ENCODE data around the gene UBE2E3.

The UBE2E3 gene

DNA sequence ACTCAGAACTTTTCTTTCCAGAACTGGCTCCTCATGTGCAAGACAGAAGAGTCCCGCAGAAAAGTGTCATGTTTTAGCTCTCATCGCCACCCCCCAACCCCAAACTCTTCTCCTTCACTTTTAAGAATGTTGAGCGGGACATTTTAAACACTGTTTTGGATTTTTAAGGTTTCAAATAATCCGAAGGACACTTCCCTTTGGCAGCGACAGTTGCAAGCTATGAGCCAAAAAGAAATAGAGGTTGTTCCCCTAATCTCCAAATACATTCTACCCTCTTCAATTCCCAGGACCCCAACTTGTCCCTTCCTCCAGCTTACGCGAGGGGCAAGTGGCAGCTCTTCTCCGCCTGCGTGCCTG is 678 bp upstream of the UBE2E3 start:
- no peak for DNase-seq

DNA sequence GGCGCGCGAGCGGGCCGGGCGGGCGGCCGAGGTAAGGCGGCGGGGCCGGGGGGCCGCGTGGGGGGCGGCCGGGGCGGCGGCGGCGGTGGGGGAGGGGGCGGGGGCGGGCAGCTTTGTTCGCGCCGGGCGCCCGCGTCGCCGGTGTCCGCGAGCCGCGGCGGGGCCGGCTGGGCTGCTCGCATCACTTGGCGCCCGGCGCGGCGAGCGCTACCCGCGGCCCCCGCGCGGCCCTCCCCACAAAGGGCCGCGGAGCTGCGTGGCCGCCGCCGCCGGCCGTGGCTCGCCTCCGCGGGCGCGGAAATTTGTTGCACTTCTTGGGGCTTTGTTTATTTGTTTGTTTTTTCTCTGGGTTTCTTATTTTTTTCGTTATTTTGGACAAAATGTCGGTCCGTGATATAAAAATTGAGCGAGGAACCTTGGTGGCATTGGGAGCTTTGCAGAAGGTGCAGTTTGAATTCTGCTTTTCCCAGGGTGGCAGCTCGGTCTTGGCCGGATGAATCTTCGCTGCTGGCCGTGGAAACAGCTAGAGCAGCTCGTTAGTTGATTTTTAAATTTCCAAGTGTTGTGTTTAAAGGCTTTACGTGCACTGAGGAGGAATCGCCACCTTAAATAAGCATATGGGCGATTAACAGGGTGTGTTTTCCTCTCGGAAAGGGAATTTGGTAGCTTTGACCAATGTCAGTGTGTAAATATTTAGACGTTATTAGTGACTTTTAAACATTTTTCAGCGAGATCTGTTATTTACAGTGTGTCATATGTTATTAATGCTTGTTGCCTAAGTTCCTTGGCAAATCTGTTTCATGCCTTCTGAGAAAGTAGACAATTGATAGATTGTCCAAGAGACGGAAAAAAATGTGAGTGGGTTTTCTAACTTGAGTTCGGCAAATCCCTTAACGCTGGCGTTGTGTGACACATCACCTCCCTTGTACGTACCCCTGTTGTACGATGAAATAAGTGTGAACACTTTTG is 822 bp downstream of the UBE2E3 start:
- peak in 1 of 2 experiments; percentile 16 for DNase-seq

DNA sequence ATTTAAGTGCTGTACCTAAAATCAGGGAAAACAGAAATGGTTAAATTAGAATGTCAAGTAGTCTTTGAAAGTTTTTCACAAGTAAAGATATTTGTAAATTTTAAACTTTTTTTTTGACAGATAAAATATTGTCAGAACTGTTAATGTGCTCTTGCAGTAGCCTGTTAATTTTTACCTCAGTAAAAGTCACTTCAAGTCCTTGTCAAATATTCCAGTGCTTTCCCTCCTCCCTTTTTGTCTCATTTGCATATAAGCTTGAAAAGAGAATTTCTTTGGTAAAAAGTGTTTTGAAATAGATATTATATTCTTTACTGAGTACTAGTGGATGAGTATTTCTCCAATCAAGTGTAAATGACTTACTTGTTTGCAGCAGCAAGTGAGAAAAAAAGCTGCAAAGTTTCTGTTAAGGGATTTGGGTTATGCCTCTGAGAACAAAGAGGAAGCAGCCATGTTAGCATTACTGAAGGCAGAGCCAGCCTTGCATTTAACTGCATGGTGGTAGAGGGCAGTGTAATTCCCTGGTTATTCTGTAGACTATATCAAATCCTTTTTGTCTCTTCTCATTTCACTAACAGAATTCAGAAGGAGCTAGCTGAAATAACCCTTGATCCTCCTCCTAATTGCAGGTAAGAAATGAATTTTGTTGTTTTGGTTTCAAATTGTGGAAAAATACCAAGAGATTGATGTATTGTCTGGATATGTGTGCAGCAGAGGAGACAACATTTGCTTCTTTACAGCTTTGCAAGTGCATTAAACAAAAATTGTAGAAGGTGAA is 3.2 kb downstream of the UBE2E3 start:
- peak in 1 of 2 experiments; percentile 61 for DNase-seq

DNA sequence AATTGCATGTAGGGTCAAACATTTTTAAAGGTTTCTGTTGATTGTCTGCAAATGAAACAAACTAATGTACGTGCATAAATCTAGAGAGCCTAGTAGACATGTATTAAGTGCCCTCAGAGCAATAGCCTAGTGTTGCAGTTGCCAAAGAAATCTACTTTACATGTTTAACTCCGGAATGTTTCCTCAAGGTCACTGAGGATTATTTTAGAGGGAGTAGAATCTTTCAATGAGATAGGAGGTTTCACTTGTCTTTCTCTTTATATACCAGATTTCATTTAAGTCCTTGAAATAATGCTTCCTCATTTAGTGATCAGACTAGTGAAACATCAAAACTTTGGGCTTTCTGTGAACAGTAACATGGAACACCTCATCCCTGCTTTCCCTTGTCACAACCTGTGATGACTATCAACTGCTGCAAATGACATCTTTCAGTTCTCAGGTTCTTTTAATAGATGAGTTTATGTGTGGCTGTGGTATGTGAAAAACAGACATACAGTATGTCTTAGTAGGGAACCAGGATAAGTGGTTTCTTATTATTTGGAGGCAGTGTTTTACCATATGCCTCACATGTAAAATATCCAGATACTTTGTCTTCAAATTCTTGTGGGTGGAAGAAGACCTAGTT is 5.5 kb downstream of the UBE2E3 start:
- no peak for DNase-seq

DNA sequence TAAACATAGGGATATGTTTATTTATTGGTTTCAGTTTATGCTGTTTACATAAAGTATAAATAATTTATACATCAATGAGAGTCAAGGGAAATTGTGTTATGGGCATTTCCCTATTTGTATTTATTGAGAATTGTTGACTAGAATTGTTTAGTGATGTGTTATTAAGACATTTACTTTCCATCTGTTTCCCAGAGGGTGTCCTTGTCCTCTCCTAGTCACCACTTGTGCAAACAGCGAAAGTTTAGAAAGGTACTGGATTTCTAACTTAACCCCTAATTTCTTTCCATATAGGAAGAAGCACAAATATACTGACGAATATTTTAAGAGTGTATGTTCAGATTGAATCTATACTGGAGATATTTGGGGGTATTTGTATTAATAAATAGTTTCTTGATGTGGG is 6.7 kb downstream of the UBE2E3 start:
- no peak for DNase-seq

DNA sequence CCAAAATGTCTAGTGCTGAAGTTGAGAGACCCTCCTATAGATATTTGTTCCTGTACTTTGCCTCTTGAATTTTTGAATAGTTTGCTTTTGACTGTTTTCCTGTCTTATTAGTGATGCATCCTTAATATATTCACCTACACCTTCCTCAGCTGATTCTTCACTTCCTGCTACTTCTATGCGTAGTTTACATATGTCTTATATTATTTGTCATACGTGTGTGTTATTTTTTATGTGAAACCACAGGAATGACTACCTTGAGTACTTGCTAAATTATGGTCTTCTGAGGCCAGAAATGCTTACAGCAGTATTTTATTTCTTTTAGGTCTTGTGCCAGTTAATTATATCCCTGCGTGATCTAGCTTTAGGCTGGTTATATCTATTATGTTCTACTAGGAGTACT is 9.9 kb downstream of the UBE2E3 start:
- DNase-seq = no peak

DNA sequence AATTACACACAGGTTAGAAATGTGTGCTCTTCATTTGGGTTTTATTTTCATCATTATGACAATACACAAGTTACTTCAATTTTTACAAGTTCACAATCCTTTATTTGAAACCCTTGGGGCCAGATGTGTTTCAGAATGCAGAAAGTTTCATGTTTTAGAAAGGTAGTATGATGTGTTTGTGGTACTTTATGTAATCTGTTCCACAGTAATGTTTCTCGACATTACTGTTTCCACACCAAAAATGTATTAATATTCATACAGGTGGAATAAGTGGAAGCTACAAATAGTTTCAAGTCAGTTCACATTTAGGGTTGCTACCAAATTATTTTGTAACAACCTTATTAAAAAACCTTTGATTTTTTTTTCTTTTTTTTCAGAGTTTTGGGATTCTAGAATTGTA is 10.4 kb downstream of the UBE2E3 start:
- no peak for DNase-seq

DNA sequence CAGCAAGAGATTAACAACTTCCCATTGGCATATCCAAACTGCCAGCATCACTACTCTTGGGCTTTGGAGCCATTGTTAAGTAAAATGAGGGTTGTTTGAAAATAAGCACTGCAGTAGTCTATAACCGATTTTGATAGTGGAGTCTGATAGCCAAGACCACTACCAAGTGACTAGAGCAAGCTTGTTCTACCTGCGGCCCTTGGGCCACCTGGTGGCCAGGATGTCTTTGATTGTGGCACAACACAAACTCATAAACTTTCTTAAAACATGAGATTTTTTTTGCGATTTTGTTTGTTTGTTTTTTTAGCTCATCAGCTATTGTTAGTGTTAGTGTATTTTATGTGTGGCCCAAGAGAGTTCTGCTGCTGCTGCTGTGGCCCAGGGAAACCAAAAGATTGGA is 11.0 kb downstream of the UBE2E3 start:
- no peak for DNase-seq

DNA sequence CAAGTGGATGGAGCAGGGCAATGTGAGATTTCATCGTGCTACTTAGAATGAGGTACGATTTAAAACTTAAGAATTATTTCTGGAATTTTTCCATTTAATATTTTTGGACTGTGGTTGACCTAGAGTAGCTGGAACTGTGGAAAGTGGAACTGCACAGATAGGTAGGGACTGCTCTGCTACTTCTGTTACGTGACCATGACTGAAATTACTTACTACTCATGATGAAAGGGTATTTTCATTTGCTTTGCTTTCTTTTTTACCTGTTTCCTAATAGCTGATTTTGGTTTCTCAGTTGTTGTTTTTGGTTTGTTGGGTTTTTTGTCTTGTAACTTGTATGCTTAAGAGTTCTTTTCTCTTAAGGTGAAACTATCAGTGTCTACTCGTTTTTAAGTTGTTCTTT is 11.4 kb downstream of the UBE2E3 start:
- no peak for DNase-seq

DNA sequence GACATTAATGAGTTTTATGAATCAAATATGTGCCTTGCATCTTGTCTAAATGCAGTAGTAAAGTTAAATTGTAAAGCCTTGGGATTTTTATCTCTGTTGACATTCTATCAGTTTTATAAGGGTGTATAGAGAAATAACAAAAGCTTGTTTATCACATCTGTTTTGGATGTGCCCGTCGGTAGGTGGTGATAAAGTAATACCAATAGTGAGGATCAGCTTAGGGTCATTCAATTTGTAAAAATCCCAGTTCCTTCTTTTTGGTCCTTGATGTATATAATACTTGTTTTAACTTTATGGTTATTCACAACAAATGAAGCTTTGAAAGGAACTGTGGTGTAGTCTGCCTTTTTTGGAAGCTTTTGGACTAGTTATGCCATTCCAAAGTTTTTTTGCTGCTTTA is 12.6 kb downstream of the UBE2E3 start:
- no peak for DNase-seq

DNA sequence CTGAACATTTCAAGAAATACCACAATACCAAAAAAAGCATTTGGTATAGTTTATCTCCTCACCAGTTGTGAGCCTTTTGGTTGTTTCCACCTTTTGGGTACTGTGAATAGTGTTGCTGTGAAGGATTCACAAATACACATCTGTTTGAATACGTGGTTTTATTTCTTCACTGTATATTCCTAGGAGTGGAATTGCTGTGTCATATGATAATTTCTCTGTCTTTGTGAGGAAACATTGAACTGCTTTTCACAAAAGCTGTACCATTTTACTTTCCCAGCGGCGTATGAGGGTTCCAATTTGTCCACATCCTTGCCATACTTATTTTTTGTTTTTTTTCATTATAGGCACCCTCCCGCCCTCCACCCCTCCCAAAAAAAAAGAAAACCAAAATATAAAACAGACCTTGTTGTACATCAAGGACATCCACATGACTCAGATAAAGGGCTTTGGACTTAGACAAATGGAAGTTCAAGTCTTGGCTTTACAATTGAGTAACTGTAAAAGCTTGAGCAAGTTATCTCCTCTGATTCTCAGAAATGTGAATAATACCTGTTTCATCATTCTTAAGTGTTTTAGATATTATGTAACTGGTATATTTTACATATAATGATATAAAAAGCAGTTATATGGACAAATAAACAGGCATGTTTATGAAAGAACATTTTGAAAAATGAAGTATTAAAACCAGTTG is 19.0 kb downstream of the UBE2E3 start:
- DNase-seq = no peak

DNA sequence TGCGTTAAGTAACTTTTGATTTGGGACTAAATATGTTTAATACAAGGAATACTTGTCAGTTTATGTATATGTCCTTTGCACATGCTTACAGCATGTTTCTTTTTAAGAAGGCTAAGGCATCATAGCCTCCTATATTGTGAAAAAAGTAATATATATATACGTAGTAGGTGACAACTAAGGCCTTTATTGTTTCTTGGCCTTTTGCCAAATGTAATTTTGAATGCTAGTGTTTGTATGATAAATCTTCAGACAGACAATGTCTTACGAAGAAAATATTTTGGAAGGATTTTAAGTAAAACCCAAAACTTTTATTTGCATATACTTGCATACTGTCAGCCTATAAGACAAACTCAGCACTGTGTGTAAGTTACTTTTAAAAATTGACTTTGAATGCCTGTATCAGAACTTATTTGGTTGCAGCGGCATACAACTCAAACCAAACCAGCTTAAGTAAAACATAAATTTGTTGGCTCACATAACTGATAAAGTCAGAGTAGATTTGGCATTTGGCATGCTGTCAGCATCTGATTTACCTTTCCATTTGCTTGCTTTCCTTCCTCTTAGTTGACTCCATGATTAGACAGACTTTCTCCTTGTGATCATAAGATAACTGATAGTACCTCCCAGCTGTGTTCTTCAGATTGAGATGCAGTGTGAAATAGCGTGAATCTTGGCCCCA is 24.4 kb downstream of the UBE2E3 start:
- DNase-seq = no peak

DNA sequence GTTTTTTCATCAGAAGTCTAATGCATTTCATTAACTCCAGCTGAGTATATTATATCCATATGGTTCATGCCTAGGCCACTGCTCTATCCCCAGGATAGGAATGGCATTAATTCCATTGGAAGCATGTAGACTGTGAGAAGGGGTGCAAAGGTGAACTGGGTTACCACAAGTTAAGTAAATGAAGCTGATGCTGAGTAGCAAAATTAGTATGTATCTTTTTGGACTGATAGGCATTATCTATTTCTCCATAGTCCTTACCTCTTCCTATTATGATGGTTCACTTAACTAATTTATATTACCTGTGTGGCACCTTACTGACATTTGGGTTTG is 24.9 kb downstream of the UBE2E3 start:
- no peak for DNase-seq

DNA sequence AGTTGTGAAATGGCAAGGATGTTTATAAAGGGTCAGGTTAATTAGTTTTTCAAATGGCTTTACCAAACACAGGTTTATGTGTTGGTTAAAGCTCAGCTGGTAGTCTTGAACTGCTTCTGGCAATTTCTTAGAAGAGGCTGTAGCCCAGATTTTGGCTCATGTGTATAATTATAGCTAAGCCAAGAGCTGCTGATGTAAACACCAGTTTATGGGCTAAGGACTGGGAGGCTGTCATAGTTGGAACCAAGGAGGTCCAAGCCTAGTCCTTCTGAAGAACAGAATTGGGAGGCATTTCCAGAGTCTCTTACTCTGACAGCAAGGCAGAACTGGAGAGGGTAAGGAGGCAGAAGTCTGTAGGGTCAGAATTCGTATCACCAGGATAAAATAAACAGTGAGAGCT is 25.4 kb downstream of the UBE2E3 start:
- DNase-seq = no peak

DNA sequence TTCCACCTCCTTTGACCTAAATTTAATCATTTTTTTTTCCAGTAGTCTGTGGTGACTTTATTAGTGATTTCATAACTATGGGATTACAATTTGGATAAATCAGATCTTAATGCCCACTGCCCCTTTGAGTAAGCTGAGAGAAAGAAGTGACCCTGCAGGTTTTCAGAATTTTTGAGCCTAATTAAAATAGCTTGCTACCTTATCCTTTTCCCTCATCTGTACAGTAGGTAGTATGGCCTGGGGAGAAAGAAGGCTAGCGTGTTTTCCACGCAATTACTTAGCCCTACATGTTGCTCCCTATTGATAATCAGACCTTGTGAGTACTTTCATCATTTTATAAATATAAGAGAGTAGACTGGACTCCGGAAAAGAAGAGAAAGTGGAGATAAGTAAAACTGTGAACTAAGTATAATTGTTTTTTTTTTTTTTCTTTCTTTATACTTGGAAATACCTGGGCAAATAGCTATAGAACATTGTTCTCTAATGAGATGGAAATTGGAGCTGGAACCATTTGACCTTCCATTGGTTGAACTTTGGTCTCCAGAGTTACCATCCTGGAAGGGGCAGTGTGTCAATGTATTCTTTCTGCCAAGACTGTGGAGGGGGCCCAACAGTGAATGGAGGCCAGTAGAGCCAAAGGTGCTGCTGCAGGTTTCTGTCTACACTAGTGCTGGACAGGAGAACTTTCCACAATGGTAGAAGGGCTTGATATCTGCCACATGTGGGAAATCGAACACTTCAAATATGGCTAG is 26.9 kb downstream of the UBE2E3 start:
- no peak for DNase-seq

DNA sequence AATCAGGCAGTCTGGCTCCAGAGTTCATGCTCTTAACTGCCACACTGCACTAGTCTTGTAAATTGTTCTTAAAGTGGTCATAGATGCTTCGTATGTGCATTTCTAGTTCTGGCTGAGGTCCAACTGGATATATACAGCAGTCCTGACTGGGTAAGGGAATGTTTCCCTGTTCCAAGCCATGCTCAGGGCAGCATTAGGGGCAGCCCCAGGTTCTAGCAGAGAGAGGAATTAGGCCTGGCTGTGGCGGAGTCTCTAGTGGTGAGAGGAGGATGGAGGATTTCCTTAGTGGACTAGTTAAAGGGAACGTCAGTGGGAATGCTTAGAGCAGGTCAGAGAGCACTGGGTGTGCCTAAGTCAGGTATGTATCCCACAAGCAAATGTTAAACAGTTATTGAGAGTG is 28.0 kb downstream of the UBE2E3 start:
- DNase-seq = no peak

DNA sequence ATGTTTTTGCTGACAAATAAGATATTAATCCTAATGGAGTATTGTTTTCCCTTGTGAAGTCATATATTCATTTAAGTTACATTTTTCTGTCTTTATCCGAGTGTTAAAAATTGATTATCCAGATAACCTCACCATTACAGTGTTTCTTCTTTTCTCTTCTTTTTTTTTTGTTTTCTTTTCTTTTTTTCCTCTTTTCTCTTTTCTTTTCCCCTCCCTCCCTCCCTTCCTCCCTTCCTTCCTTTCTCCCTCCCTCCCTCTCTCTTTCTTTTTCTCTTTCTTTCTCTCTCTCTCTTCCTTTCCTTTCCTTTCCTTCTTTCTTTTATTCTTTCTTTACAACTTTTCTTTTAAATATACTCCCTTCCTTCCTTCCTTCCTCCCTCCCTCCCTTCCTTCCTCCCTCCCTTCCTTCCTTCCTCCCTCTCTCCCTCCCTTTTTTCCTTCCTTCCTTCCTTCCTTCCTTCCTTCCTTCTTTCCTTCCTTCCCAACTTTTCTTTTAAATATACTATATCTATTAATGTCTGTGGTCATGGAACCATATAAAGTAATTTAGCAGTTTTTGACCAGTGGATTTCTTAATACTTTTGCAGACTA is 40.9 kb downstream of the UBE2E3 start:
- DNase-seq = no peak

DNA sequence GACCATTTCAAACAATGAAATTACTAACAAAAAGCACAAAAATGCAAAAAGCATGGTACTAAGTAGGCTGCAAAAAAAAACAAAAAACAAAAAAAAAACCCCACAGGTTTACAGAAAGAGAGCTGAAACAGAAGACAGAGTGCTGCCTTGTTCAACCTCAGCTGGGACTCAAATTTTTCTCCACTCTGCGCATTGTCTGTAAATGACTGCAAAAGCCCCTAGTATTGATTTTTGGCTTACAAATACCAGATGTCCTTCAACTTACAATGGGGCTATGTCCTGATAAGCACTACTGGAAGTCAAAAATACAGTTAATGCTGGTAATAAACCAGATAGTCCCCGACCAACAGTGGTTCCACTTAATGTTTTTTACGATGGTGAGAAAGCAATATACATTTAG is 42.2 kb downstream of the UBE2E3 start:
- DNase-seq = no peak

DNA sequence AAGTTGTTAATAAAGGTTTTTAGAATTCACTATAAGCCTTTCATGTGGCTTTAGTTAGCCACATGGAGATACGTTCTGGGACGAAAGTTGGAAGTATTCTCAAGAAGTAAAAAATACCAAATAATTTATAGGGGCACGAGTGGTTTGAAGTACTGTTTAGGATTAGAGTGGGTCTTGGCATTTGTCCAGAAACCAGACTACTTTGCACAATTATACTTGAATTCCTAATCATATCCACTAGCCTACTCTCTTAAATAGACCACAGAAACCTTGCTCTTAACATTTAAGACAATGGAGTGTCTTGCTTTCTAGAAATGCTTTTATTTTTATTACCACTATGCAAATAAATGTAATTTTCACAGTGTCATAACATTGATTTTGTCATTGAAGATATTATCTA is 44.6 kb downstream of the UBE2E3 start:
- DNase-seq = no peak

DNA sequence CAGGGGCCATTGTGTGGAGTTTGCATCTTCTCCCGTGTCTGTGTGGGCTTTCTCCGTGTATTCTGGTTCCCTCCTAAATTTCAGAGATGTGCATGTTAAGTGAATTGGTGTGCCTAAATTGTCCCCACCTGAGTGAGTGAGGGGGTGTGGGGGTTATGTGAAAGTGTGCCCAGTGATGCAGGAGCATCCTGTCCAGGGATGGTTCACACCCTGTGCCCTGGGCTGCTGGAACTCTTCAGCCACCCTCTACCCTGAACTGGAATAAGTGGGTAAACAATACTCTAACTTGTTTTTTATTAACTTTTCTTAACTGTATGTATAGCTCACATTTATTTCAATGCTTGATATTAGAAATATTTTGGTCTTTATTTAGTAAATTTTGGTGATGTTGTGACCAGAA is 56.0 kb downstream of the UBE2E3 start:
- no peak for DNase-seq

DNA sequence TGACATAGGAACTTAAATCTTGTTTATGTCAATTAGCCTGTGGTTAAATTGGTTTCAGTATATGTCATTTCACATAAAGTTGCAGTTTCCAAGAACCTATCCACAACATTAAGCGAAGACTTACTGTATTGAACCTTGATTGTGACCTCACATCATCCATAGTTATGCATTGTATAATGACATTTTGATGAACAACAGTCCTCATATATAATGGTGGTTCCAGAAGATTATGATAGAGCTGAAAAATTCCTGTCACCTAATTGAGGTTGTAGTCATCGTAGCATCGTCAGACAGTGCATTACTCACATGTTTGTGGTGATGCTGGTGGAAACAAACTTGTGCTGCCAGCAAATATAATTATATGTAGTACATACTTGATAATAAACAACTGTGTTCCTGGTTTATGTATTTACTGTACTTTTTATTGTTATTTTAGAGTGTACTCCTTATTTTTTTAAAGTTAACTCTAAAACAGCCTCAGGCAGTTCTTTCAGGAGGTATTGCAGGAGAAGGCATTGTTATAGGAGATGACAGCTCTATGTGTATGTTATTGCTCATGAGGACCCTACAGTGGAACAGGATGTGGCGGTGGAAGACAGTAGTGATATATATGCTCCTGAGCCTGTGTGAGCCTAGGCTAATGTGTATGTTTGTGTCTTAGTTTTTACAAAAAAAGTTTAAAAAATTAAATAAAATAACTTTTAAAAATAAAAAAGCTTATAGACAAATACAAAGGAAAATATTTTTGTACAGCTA is 56.6 kb downstream of the UBE2E3 start:
- peak; percentile 46 to 86 for DNase-seq
